ENCODE data around the gene PCNA. TPM values are rescaled to one million over a fixed set of nuclear protein-coding genes. Genes with fewer than 3 reads are reported as not detected.

PCNA gene
- total RNA-seq, result 100 to 1,000 TPM in 2 of 4 donors, 10 to 100 TPM in 2; 58.9 to 160 (median 97.1) TPM

GRCh38 chr20:5119435-5120184 lies at the start of gene PCNA:
Gene PCNA (minus strand): TSS chr20:5119958. CDS start chr20:5119798, 160 bp downstream.
- Histone ChIP-seq H3K27ac (peak within 1 kb of the TSS; percentile 86 to 97 (median 95)), H3K36me3 (peaks cover 6 to 33% (median 10%) of the 10 kb centered on the region in 3 donors), H3K27me3 (no peaks in the 10 kb centered on the region), H3K4me1 (peaks cover 0 to 35% (median 25%) of the 10 kb centered on the region in 3 donors), H3K4me3 (peak within 1 kb of the TSS; percentile 59 to 87 (median 82)), H3K9me3 (no peaks in the 10 kb centered on the region)
- TF ChIP-seq CTCF (IDR thresholded peaks at IDR 0.05) (peak in 3 of 6 experiments; percentile 20 to 42 (median 39)), POLR2A (IDR thresholded peaks at IDR 0.05) (peak in 3 of 4 donors; percentile 91 to 97 (median 96))
- DNase-seq, result peak; percentile 91
- intact Hi-C loops (cut with DNase I), result no loop called here
- 0 to 2% methylated on average over 6 to 17 of the region's 71 CpGs for WGBS, 2 donors

DNA sequence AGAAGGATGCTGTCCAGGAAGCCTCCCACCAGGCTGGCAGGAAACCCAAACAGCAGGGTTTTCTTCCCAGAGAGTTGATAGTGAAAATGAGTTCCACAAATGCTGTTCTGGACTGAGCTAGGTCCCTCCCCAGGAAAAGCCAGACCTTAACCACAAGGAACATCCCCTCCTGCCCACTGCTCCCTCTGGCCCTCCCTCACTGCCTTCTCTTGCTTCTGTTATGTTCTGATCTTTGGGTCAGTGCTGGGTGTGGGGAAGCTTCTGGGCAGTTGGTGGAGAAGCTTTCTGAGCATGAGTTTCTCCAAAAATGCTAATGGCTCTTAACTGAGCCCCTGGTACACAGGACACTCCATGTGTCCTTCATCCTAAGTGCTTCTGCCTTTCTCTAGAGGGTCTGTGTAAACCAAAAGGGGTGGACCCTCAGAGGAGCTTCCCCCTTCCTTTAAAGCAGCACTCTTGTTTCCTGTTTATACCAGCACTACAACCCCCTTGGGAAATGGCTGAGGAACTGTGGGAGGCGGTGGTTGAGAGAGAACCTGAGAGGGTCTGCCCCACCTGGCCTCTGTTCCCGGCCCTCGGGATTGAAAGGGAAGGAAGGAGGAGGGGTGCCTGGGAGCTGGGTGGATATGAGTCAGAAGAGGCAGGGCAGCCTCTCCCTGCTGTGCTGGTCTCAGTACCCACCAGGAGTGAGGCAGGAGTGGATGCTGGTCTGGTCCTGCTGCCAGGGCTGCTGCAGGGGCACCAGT lies 49.1 kb upstream of the PCNA start:
- H3K27ac ChIP-seq, result peak overlapping the region; percentile 17 to 76 (median 42)
- peaks cover 11 to 72% (median 36%) of the 10 kb centered on the region in 3 donors for H3K4me1 ChIP-seq
- no peak for TF ChIP-seq CTCF (IDR thresholded peaks at IDR 0.05)
- TF ChIP-seq POLR2A (IDR thresholded peaks at IDR 0.05), result no peak

GRCh38 chr20:5164645-5165625 lies 45.2 kb upstream of the PCNA start:
- 74 to 87% methylated on average over 13 of the region's 13 CpGs for WGBS, 2 donors
- no peak overlapping the region for H3K4me3 ChIP-seq
- intact Hi-C loops (cut with DNase I), result no loop called here
- DNase-seq, result no peak
- no peak overlapping the region for H3K27ac ChIP-seq
- H3K4me1 ChIP-seq, result peaks cover 11 to 34% (median 20%) of the 10 kb centered on the region in 3 donors
- H3K27me3 ChIP-seq, result no peaks in the 10 kb centered on the region
- peaks cover 0 to 4% (median 0%) of the 10 kb centered on the region in 3 donors for H3K36me3 ChIP-seq
- H3K9me3 ChIP-seq, result no peaks in the 10 kb centered on the region
- TF ChIP-seq CTCF (IDR thresholded peaks at IDR 0.05) (no peak), POLR2A (IDR thresholded peaks at IDR 0.05) (no peak)

More for the DNA sequence above, 49.1 kb upstream of the PCNA start:
- Histone ChIP-seq H3K4me3 (no peak overlapping the region), H3K36me3 (peaks cover 0 to 22% (median 0%) of the 10 kb centered on the region in 3 donors), H3K9me3 (no peaks in the 10 kb centered on the region), H3K27me3 (no peaks in the 10 kb centered on the region)
- DNase-seq, result no peak
- intact Hi-C loops (cut with DNase I), result no loop called here
- WGBS, 2 donors, result 43% methylated on average over 1 of the region's 3 CpGs; no CpG with 5 or more reads in 1 of the 2 donors

DNA sequence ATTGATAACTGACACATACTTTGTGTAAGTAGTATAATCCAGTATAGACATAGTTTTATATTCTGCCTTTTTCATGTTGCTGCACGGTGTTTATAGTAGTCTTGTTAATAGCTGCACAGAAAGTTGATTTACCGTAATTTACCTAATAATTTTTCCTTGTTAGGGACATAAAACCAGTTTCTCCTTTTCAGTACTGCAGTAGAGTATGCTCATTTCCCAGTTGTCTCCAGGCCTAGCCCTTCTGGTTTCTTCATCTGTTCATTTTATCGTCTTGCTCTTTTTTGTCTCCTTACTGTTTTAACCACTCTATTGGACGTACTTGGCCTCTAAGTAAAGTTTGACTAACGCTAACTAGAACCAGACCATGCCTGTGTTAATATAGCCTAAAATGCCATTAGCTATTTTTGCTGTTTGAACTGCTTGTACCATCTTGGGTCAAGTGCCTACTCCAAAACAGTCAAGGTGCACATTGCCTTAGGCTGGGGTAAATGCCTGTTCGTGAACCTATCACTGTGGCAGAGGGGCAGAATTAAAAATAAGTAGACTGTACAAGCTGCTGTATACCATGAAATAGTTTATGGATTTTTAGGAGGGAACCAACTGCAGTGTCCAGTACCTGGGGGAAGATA lies 41.9 kb upstream of the PCNA start:
- intact Hi-C loops (cut with DNase I), result no loop called here
- DNase-seq, result no peak
- H3K4me3 ChIP-seq, result no peak overlapping the region
- no peak overlapping the region for H3K27ac ChIP-seq
- H3K4me1 ChIP-seq, result peaks cover 0 to 17% (median 10%) of the 10 kb centered on the region in 3 donors
- H3K27me3 ChIP-seq, result no peaks in the 10 kb centered on the region
- H3K9me3 ChIP-seq, result no peaks in the 10 kb centered on the region
- TF ChIP-seq CTCF (IDR thresholded peaks at IDR 0.05), result no peak
- no peak for TF ChIP-seq POLR2A (IDR thresholded peaks at IDR 0.05)
- WGBS, 2 donors, result 93 to 94% methylated on average over 6 of the region's 6 CpGs
- H3K36me3 ChIP-seq, result no peaks in the 10 kb centered on the region

All from esophagus squamous epithelium (tissue), 5 donors.